HG02623 (cell line): Measurements from ENCODE around the gene RAB31.
"Not testable (repeated sequence)": the region's sequence is repeated elsewhere in the genome, so short reads cannot be mapped to it uniquely, and the experiment has no call there.

Source experiments
- ATAC-seq: cut with Tn5 transposase; IDR thresholded peaks from one replicate; pipeline ENCODE4 v1.9.1; 2021; ENCODE audit warnings: moderate library complexity; ENCODE audit not compliant: unreplicated experiment

The RAB31 gene, protein sequence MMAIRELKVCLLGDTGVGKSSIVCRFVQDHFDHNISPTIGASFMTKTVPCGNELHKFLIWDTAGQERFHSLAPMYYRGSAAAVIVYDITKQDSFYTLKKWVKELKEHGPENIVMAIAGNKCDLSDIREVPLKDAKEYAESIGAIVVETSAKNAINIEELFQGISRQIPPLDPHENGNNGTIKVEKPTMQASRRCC

GRCh38 chr18:9708057-9708433, at the start of gene RAB31:
Gene RAB31 (plus strand): TSS chr18:9708301. CDS start chr18:9708406, 105 bp downstream.
- peak; percentile 35 for ATAC-seq

- ATAC-seq, result no peak
Observed at GRCh38 chr18:9659499-9660375, 48.4 kb upstream of the RAB31 start.

DNA sequence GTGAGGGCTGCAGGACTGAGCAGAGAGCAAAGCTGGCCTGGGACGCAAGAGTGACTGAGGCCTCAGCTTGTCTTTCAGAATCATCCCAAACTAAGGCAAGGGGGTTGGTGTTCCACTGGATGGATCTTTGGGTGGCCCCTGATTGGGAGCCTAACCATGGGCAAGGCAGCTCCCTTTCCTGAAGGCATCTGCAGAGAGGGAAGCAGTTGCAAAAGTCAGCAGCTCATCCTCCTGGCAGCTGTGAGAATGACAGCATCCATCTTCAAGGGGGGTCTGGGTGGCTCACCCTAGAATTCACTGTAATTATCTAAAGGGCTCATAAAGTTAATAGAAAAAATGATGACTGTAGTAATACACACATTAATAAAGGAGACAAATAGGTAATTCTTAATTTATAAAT, 46.5 kb upstream of the RAB31 start:
- ATAC-seq, result no peak

DNA sequence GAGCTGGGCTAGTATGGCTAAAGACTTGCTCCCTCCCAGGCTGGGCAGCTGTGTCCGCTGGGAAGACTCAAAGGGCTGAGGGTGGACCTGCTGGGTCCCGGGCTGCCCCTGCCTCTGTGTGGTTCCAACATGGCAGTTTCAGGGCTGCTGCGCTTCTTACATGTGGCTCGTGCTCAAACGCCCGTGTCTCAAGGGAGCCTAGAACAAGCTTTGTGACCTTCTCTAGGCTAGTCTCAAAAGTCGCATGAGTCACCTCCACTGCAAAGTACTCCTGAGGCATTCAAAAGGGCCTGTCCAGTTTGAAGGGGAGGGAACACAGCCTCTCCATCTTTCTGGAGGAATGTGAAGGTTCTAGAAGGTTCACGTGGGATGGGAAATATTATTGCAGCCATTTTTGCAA, 44.7 kb upstream of the RAB31 start:
- ATAC-seq, result no peak

DNA sequence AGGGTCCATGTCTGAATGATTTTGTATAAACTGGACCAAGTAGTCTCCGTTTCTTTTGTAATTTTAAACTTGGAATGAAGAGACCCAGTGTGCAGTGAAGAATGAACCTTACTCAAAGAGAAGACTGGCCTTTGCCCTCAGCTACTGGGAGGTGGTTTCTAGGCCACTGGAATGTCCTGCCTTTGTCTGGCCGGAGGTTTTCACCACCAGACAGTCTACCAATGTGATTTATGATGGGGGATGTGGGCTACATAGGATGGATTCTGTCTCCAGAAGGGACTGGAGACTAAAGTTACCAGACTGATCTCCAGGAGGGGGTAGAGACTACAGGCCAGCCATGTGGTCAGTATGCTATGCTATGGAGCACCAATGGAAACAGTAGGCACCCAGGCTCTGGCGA, 42.8 kb upstream of the RAB31 start:
- ATAC-seq, result no peak

DNA sequence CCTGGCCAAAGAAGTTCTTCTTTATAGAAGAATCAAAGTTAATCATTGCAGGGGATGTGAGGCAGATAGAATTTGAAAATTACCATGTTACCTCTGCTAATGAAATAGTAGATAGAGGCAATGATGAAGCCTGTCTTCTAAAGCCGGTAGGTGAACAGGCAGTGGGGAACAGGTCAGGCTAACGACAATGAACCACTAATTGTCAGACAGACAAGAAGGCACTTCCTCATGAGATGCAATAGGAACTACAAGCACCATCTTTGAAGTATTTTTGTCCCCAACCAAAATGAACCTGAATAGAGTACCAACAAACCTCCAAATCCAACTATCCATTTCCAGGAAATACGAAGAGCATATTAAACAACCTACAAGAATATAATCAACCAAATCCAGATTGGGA, 41.6 kb upstream of the RAB31 start:
- ATAC-seq, result no peak

- ATAC-seq, result no peak
Observed at GRCh38 chr18:9669016-9669415, 39.1 kb upstream of the RAB31 start.

DNA sequence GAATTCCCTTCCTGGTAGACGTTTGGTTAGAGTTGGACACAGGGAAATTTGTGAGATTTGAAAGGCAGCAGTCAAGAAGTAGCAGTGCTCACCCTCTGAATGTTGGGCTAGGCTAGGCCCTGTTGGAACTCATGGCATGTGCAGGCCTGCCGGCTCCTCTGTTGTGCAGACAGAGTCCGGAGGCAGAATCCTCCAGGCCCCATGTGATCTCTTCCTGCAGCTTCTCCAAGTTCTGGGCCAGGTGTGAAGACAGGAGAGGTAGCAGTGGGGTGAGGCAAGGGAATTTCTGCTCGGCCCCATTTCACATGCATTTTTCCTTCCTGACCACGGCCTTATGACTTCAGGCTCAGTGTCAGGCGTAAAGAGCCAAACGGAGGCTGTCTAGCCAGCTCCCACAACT, 36.9 kb upstream of the RAB31 start:
- no peak for ATAC-seq

- peak; percentile 97 for ATAC-seq
Observed at GRCh38 chr18:9673296-9674251, 34.5 kb upstream of the RAB31 start.

GRCh38 chr18:9678216-9678615, 29.9 kb upstream of the RAB31 start:
- not testable (repeated sequence) for ATAC-seq

DNA sequence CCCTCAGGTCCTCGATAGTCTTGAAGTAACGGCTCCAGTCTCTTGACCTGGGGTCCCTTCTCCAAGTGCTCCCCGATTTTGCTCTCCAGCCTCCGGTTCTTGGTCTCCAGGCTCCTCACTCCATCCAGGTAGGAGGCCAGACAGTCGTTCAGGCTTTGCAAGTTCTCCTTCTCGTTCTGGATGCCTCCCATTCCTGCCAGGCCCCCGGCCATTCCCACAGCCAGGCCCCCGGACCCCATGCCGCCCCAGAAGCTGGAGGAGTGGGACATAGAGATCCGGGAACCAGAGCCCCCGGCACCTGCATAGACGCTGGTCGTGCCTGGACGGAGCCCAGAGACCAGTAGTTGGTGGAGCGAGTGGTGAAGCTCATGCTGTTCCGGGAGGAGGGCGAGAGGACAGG, 29.0 kb upstream of the RAB31 start:
- no peak for ATAC-seq

DNA sequence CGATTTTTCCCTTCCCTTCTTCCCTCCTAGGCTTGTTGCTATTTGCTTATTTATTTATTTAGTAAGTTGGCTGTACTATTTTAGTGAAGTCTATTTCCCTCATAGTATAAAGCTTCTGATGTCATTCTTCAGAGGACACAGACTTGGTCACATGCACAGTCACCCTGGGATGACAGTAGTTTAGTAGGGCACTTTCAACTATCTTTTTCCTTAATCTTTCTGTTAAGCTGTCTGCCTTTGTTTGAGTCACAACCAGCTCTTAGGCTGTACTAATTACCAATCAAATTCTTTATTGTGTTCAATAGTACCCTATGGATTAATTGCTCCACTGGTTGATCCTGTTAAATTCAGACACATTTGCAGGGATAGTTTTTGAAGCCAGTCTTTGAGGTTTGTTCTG, 26.9 kb upstream of the RAB31 start:
- no peak for ATAC-seq

- no peak for ATAC-seq
Observed at GRCh38 chr18:9682572-9682971, 25.5 kb upstream of the RAB31 start.

DNA sequence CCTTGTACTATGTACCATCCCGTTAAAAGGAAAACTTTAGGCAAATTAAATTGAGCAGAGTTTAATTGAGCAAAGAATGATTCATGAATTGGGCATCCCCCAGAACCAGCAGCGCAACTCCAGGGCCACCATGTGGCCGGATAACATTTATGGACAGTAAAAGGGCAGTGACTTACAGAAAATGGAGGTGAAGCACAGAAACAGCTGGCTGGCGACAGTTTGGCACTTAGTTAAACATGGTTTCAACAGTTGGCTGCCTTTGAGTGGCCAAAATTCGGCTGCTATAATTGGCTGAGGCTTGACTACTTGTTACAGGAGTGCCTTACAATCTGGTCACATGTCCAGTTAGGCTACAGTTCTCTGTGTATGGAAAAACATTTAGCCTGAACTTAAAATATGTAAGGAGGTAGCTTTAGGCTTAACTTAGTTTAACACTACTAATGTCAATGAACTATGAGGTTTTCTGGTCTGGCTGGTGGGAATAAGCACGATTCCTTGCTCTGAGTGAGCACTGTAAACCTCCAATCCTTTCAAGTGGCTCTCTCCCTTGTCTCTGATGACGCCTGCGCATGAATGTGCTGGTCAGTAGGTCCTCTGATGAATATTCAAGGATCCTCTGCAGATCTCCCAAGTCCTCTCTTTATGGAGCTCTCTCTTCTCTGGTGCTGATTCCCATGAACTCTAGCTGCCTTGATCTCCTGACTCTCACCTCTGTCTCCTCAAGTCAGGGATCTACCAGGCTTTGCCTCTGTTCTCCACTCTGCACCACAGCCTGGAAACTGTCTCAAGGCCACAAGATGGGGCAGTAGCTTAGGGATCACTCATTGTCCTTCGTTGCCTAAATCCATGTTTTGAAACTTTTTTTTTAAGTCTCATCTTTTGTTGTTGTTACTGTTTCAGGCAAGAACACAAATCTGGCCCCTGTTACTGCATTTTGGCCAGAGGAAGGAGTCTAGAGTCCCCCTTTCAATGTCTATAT, 24.4 kb upstream of the RAB31 start:
- ATAC-seq, result no peak

DNA sequence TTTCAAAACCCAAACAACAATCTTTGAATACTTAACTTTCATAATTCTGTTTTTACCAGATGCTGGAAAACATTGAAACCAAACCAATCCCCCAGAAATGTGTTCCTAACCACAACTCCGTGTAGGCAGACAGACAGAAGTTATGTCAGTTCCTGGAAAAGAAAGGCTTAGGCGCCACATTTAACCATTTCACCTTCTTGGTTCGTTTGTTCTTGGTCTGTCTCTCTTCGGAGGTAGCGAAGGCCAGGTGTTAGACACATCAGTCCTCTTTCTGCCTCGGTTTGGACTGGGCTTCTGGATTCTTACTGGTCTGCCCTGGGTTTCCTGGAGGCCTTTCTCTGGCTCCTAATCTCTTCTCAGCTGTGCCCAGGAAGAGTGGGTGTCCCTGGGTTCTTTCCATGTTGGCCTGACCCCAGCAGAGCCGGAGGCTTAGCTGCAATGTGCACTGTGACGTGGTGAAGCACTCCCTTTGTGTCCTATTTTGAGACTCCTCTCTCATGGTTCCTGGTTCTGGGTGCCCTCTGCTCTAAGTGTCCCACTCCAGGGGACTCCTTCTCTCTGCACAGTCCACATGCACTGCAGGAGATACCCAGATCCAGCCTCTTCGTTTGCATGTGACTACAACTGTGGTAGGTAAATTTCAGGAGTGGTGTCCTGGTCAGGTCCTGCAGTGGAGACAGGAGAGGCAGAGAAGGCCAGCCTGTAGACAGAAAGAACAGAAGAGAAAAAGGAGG, 23.1 kb upstream of the RAB31 start:
- ATAC-seq, result no peak

DNA sequence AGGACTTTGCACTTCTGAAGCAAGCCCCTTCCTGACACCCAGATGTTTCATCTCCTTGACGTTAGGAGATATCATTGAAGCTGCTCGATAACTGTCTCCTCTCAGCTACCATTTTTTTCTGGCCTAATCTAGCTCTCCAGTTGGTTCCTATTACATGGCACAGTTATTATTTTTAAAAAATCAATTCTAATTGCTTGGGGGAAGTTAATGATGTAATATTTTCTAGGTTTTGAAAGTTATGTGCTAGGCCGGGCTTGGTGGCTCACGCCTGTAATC, 22.5 kb upstream of the RAB31 start:
- no peak for ATAC-seq

DNA sequence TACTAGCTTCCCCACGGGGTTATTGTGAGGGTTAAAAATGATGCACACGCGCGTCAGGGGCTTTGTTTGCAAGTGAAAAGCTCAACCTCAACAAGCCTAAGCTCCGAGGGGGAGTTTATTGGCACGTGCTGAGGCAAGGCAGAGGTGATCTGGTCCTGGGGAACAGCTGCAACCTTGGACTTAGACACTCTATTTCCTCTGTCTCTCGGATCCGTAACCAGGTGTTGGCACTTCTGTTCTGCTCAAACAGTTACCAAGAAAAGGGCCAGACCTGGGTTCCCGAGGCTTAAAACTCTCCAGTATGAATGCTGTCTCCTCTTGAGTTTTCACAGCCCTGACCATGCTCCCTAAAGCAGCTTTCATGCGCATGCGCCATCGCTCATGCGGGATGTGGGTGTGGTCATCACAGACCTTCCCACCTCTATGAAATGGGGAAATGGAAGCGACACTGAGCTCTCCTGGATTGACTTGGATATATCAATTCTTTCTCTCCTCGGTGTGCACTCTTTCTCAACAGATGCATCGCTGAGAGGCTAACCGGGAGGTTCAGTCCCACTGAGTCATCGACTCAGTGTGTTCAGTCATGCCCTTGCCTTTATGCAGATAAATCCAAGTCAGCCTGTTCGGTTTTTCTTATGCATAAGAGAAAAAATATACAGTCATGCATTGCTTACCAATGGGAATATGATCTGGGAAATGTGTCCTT, 19.9 kb upstream of the RAB31 start:
- no peak for ATAC-seq

GRCh38 chr18:9689253-9689652, 18.8 kb upstream of the RAB31 start:
- ATAC-seq, result no peak
